Chondrocyte (in vitro differentiated cells): ENCODE data around the gene FBXL7. TPM values are rescaled to one million over a fixed set of nuclear protein-coding genes. Genes with fewer than 3 reads are reported as not detected.
A peak's percentile ranks its signal among the peaks of the same experiment; 100 is the strongest.

Experiments
- DNase-seq: peaks from one replicate; pipeline ENCODE4 v3.0.0; 2021; ENCODE audit warnings: mixed read lengths, low spot score
- H3K27ac Mint-ChIP-seq: one replicate; pipeline ENCODE4 v1.8.0; 2021; ENCODE audit warnings: mild to moderate bottlenecking, moderate library complexity, mixed read lengths; ENCODE audit not compliant: unreplicated experiment
- H3K27me3 Mint-ChIP-seq: 2 replicates; pipeline ENCODE4 v1.8.0; 2021; ENCODE audit warnings: low read depth, mixed read lengths
- H3K36me3 Mint-ChIP-seq: 2 replicates; pipeline ENCODE4 v1.8.0; 2021; ENCODE audit warnings: low read depth, mixed read lengths
- H3K4me1 Mint-ChIP-seq: 2 replicates; pipeline ENCODE4 v1.8.0; 2021; ENCODE audit warnings: low read depth, mild to moderate bottlenecking, mixed read lengths
- H3K4me3 Mint-ChIP-seq: one replicate; pipeline ENCODE4 v1.8.0; 2021; ENCODE audit warnings: mild to moderate bottlenecking, moderate library complexity, mixed read lengths; ENCODE audit not compliant: unreplicated experiment
- H3K9me3 Mint-ChIP-seq: 2 replicates; pipeline ENCODE4 v1.8.0; 2021; ENCODE audit warnings: low read depth, mixed read lengths
- CTCF ChIP-seq: fragments of 200-600 bp; sonication (generic); IDR thresholded peaks from 2 replicates; pipeline ENCODE4 v1.5.0; 2021; ENCODE audit warnings: antibody characterized with exemption, mild to moderate bottlenecking, moderate library complexity
- total RNA-seq: library from RNA; stranded (reverse); gene quantifications from 3 replicates; pipeline ENCODE4 v1.2.1, GENCODE V29; 2021

FBXL7 gene
- total RNA-seq, 1 donor from 2014 or later = 32.6 TPM

GRCh38 chr5:15525703-15526275 is 25.8 kb downstream of the FBXL7 start:
- Mint-ChIP-seq H3K36me3 (peaks cover 8% of the 10 kb centered on the region), H3K27ac (no peak overlapping the region), H3K4me1 (peaks cover 40% of the 10 kb centered on the region), H3K9me3 (no peaks in the 10 kb centered on the region), H3K4me3 (no peak overlapping the region), H3K27me3 (no peaks in the 10 kb centered on the region)
- no peak for DNase-seq
- TF ChIP-seq CTCF = no peak

GRCh38 chr5:15526413-15526812 is 26.4 kb downstream of the FBXL7 start:
- Mint-ChIP-seq H3K27me3 (no peaks in the 10 kb centered on the region), H3K4me3 (no peak overlapping the region), H3K36me3 (peaks cover 8% of the 10 kb centered on the region), H3K27ac (no peak overlapping the region), H3K9me3 (no peaks in the 10 kb centered on the region), H3K4me1 (peaks cover 34% of the 10 kb centered on the region)
- no peak for TF ChIP-seq CTCF
- no peak for DNase-seq

GRCh38 chr5:15528476-15528875 is 28.5 kb downstream of the FBXL7 start:
- H3K4me1 Mint-ChIP-seq = peaks cover 28% of the 10 kb centered on the region
- no peak for DNase-seq
- H3K27ac Mint-ChIP-seq = no peak overlapping the region
- no peaks in the 10 kb centered on the region for H3K9me3 Mint-ChIP-seq
- no peak overlapping the region for H3K4me3 Mint-ChIP-seq
- no peaks in the 10 kb centered on the region for H3K27me3 Mint-ChIP-seq
- H3K36me3 Mint-ChIP-seq = peaks cover 11% of the 10 kb centered on the region
- TF ChIP-seq CTCF = no peak

GRCh38 chr5:15529013-15529412 is 29.0 kb downstream of the FBXL7 start:
- Mint-ChIP-seq H3K27me3 (no peaks in the 10 kb centered on the region), H3K4me1 (peaks cover 30% of the 10 kb centered on the region), H3K27ac (peak overlapping the region; percentile 73), H3K4me3 (no peak overlapping the region), H3K9me3 (no peaks in the 10 kb centered on the region), H3K36me3 (peaks cover 11% of the 10 kb centered on the region)
- DNase-seq = no peak
- no peak for TF ChIP-seq CTCF

GRCh38 chr5:15529821-15530220 is 29.8 kb downstream of the FBXL7 start:
- Mint-ChIP-seq H3K9me3 (no peaks in the 10 kb centered on the region), H3K27me3 (no peaks in the 10 kb centered on the region), H3K4me1 (peaks cover 30% of the 10 kb centered on the region), H3K27ac (no peak overlapping the region), H3K4me3 (no peak overlapping the region), H3K36me3 (peaks cover 11% of the 10 kb centered on the region)
- DNase-seq = no peak
- TF ChIP-seq CTCF = no peak
